PFSK-1 (cell line): Measurements from ENCODE around the gene SBF1.

Experiments
- SIN3A ChIP-seq: IDR thresholded peaks from 2 replicates; pipeline ENCODE4 v1.6.1; 2012; ENCODE audit warnings: mild to moderate bottlenecking, low read length, moderate library complexity, borderline replicate concordance; ENCODE audit not compliant: insufficient read depth
- TAF1 ChIP-seq: IDR thresholded peaks from 2 replicates; pipeline ENCODE4 v1.6.1; 2012; ENCODE audit warnings: low read length, control low read depth, borderline replicate concordance; ENCODE audit not compliant: insufficient read depth

DNA sequence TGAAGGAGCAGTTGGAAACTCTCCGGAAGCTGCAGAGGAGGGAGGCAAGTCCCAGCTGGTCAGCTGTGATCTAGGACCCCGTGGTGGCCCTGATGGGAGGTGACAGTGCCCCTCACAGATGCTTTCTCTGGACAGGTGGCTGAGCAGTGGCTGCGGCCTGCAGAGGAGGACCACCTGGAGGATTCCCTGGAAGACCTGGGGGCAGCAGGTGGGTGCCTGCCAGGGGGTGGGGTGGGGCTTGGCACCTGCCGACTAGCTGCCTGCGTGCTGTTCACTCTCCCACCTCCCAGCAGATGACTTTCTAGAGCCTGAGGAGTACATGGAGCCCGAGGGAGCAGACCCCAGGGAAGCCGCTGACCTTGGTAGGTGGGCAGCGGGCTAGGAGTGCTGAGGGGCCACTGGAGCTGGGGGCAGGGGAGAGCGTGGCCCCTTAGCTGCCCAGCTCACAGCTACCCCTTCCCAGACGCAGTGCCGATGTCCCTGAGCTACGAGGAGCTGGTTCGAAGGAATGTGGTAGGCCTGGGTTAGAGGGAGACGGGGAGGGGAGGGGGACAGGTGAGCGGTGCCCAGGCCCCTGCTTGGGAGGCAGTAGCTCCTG lies 47.5 kb upstream of the SBF1 start:
- TF ChIP-seq SIN3A (no peak), TAF1 (no peak)
